HEK293T (cell line): Measurements from ENCODE around the gene KRT83.

Source experiments
- ARNT ChIP-seq: fragments of 450-650 bp; IDR thresholded peaks from 2 replicates; pipeline ENCODE4 v1.6.1; 2017; ENCODE audit warnings: mild to moderate bottlenecking
- CTBP1 ChIP-seq: fragments of 450-650 bp; IDR thresholded peaks from 2 replicates; pipeline ENCODE4 v1.6.1; 2016; ENCODE audit warnings: borderline replicate concordance
- ELF4 ChIP-seq: fragments of 450-650 bp; IDR thresholded peaks from 2 replicates; pipeline ENCODE4 v1.6.1; 2017; ENCODE audit warnings: antibody characterized with exemption
- FOXA1 ChIP-seq: fragments of 450-650 bp; IDR thresholded peaks from 2 replicates; pipeline ENCODE4 v1.6.1; 2016; ENCODE audit warnings: mild to moderate bottlenecking
- FOXM1 ChIP-seq: fragments of 450-650 bp; IDR thresholded peaks from 2 replicates; pipeline ENCODE4 v1.6.1; 2017; ENCODE audit warnings: mild to moderate bottlenecking, borderline replicate concordance
- HDGF ChIP-seq: fragments of 450-650 bp; IDR thresholded peaks from 2 replicates; pipeline ENCODE4 v1.6.1; 2017; ENCODE audit warnings: antibody characterized with exemption, borderline replicate concordance
- SUZ12 ChIP-seq: fragments of 450-650 bp; IDR thresholded peaks from 2 replicates; pipeline ENCODE4 v1.6.1; 2016; ENCODE audit warnings: mild to moderate bottlenecking
- TARDBP ChIP-seq: fragments of 450-650 bp; IDR thresholded peaks from 2 replicates; pipeline ENCODE4 v1.6.1; 2016

GRCh38 chr12:52305921-52306705, 15.1 kb downstream of the KRT83 start:
- no peak for TF ChIP-seq ARNT
- no peak for TF ChIP-seq FOXA1
- no peak for TF ChIP-seq FOXM1
- no peak for TF ChIP-seq SUZ12
- TF ChIP-seq HDGF: no peak
- TF ChIP-seq TARDBP: no peak
- TF ChIP-seq CTBP1: no peak
- no peak for TF ChIP-seq ELF4
